B cell (primary cell): ENCODE results near the gene EEPD1. TPM values are rescaled to one million over a fixed set of nuclear protein-coding genes. Genes with fewer than 3 reads are reported as not detected.
A peak's percentile ranks its signal among the peaks of the same experiment; 100 is the strongest.

Source experiments
- ATAC-seq: fragments of 200-7000 bp; cut with Tn5 transposase; one replicate; pipeline ENCODE4 v1.10.0; 2021; ENCODE audit warnings: low read depth, mild to moderate bottlenecking, moderate number of reproducible peaks, moderate library complexity
- CTCF ChIA-PET: fragments of 350-600 bp; sonication (Branson Sonifier 250); formaldehyde crosslinking; loops from one replicate; lab custom pipeline; 2021; ENCODE audit warnings: antibody characterized with exemption, inconsistent platforms; lab: Charles Lee
- POLR2A ChIA-PET: fragments of 350-600 bp; sonication (Branson Sonifier 250); formaldehyde crosslinking; loops from one replicate; lab custom pipeline; 2021; ENCODE audit warnings: antibody characterized with exemption; lab: Charles Lee
- DNase-seq: peaks from one replicate; pipeline ENCODE4 v3.0.0; 2013
- H2AFZ ChIP-seq: 2 replicates; pipeline ENCODE4 v1.6.1; 2012; ENCODE audit warnings: mild to moderate bottlenecking, low read depth, low read length; ENCODE audit not compliant: insufficient read depth, poor library complexity, severe bottlenecking
- H3K27ac ChIP-seq, 2 donors: 1 replicate in 1 of 2; 2 replicates in 1 of 2; pipeline ENCODE4 v1.5.1; 2012 to 2013; ENCODE audit warnings: low read length in 2 of 2, mild to moderate bottlenecking in 2 of 2, moderate library complexity in 1 of 2
- H3K27me3 ChIP-seq, 4 experiments: fragments of 200-600 bp in 1 of 4; sonication (generic) in 1 of 4; replicated peaks in 1 of 4; 1 replicate in 2 of 4; 2 replicates in 2 of 4; pipeline versions ENCODE4 v1.6.1 to v1.7.0; 2013 to 2016; ENCODE audit warnings: low read length in 3 of 4, mild to moderate bottlenecking in 2 of 4, mixed read lengths in 1 of 4, moderate library complexity in 1 of 4; ENCODE audit not compliant: insufficient read depth in 4 of 4, control insufficient read depth in 3 of 4; ENCODE audit errors: control extremely low read depth in 1 of 4
- H3K36me3 ChIP-seq, 2 experiments: replicated peaks in 1 of 2; 1 replicate in 1 of 2; 2 replicates in 1 of 2; pipeline versions ENCODE4 v1.6.1 to v1.7.1; 2013; ENCODE audit warnings: low read length in 1 of 2; ENCODE audit not compliant: insufficient read depth in 2 of 2, control insufficient read depth in 1 of 2; ENCODE audit errors: control extremely low read depth in 1 of 2, extremely low read depth in 1 of 2
- H3K4me1 ChIP-seq, 2 donors: fragments of 200-600 bp in 1 of 2; sonication (generic) in 1 of 2; 1 replicate in 1 of 2; 2 replicates in 1 of 2; pipeline versions ENCODE4 v1.5.1 to v1.6.1; 2013 to 2017; ENCODE audit warnings: low read length in 2 of 2; ENCODE audit not compliant: control insufficient read depth in 2 of 2, insufficient read depth in 2 of 2
- H3K4me2 ChIP-seq: replicated peaks from 2 replicates; pipeline ENCODE3; 2012; ENCODE audit warnings: mild to moderate bottlenecking, low read depth, low read length; ENCODE audit not compliant: poor library complexity, severe bottlenecking
- H3K4me3 ChIP-seq, 5 experiments: fragments of 200-600 bp in 1 of 5; sonication (generic) in 1 of 5; 1 replicate in 3 of 5; 2 replicates in 2 of 5; pipeline versions ENCODE4 v1.5.1 to v1.7.0; 2011 to 2016; ENCODE audit warnings: low read length in 4 of 5, mild to moderate bottlenecking in 4 of 5, low read depth in 2 of 5, control low read depth in 1 of 5, moderate library complexity in 1 of 5; ENCODE audit not compliant: insufficient read depth in 1 of 5; ENCODE audit errors: control extremely low read depth in 1 of 5, extremely low read depth in 1 of 5
- H3K79me2 ChIP-seq: fragments of 200-600 bp; sonication (generic); one replicate; pipeline ENCODE4 v1.6.0; 2016; ENCODE audit warnings: low read length; ENCODE audit not compliant: control insufficient read depth, insufficient read depth
- H3K9ac ChIP-seq: fragments of 200-600 bp; sonication (generic); 2 replicates; pipeline ENCODE4 v1.6.1; 2017; ENCODE audit warnings: mild to moderate bottlenecking, low read length, moderate library complexity
- H3K9me3 ChIP-seq, 3 donors: one replicate each; pipeline versions ENCODE4 v1.6.1 to v1.7.1; 2013; ENCODE audit warnings: low read length in 2 of 3; ENCODE audit not compliant: control insufficient read depth in 2 of 3, insufficient read depth in 1 of 3; ENCODE audit errors: control extremely low read depth in 1 of 3
- H4K20me1 ChIP-seq: 2 replicates; pipeline ENCODE4 v1.6.0; 2012; ENCODE audit warnings: mild to moderate bottlenecking, low read length; ENCODE audit not compliant: insufficient read depth, control insufficient read depth, poor library complexity, severe bottlenecking
- H3K27ac Mint-ChIP-seq: one replicate; pipeline ENCODE4 v1.8.0; 2021; ENCODE audit warnings: mixed read lengths
- H3K27me3 Mint-ChIP-seq: one replicate; pipeline ENCODE4 v1.8.0; 2021; ENCODE audit warnings: mixed read lengths
- H3K4me1 Mint-ChIP-seq: one replicate; pipeline ENCODE4 v1.8.0; 2021; ENCODE audit warnings: mixed read lengths
- H3K4me3 Mint-ChIP-seq: one replicate; pipeline ENCODE4 v1.8.0; 2021; ENCODE audit warnings: mixed read lengths
- H3K9me3 Mint-ChIP-seq: one replicate; pipeline ENCODE4 v1.8.0; 2022; ENCODE audit warnings: mixed read lengths; ENCODE audit not compliant: insufficient read depth
- CTCF ChIP-seq: fragments of 200-600 bp; IDR thresholded peaks from one replicate; pipeline ENCODE4 v1.8.0; 2022; ENCODE audit warnings: antibody characterized with exemption, mild to moderate bottlenecking
- EZH2 ChIP-seq: IDR thresholded peaks from 2 replicates; pipeline ENCODE4 v1.6.1; 2012; ENCODE audit warnings: borderline replicate concordance, low read depth, mild to moderate bottlenecking, moderate library complexity, low read length; ENCODE audit not compliant: insufficient read depth, poor library complexity, severe bottlenecking
- WGBS: methylation state at CpG from one replicate; pipeline ENCODE4 v1.1.5; 2013; ENCODE audit warnings: missing lambda C conversion rate; ENCODE audit not compliant: insufficient coverage; 5-methylcytosine and 5-hydroxymethylcytosine counted together
- intact Hi-C: fragments of 100-400 bp; cut with micrococcal nuclease; formaldehyde crosslinking; loops from one replicate; pipeline ENCODE4 v1.10.0; 2022
- polyA plus RNA-seq: library from polyadenylated mRNA; depleted of rRNA; stranded (reverse); fragments of >200 nt; gene quantifications from 2 replicates; pipeline ENCODE4 v1.2.3, GENCODE V29; 2012
- total RNA-seq, 2 donors: library from RNA; stranded (reverse); fragments of 120-200 nt in 1 of 2; gene quantifications; 1 replicate in 1 of 2; 2 replicates in 1 of 2; pipeline versions ENCODE4 v1.2.3 to v1.2.4, GENCODE V29; 2013 to 2022

The EEPD1 gene
- total and polyA plus RNA-seq, 2 donors (not counting 1 experiment from before 2014, with no cell fraction given) = 0.49 to 4.1 TPM

DNA sequence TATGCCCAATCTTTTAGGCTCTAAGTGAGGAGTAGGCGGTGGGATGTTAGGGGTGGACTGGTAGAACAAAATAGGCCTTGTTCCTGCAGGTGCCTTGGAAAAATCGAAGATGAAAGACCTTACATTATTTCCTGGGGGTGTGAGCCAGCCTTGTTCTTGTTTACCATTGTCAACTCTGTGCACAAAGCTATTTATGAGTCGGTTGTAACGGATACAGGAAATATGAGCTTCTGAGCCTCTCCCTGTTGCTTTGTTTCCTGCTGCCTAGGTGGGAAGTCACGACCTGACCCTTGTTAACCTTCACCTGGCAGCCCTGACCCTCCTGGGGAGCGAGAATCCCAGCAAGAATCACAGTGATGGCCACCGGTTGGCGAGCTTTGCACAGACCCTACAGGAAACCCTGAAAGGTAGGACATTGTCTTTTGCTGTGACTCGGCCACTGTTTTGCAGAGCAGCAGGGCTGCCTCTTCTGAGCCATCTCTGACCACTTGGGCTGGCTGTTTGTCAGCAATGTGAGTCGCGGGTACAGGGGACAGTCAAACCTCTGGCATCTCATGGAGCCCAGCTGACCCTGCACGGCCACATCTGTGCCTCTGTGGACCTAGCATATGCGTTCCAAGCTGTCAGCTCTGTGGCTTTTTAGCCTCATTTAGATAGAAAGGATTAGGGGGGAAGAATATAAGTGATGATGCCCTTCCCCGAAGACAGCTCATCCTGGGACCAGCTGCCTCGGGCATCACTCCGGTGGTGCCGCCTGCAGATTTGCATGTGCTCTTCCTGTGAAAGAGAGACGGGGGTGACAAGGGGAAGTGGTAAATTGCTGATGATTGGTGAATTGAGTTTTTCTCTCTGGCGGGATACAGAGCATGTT lies 134.6 kb downstream of the EEPD1 start:
- peak overlapping the region; percentile 50 for H3K27ac Mint-ChIP-seq
- Histone ChIP-seq H3K9ac (peak overlapping the region; percentile 27), H3K4me2 (peak overlapping the region; percentile 62), H3K9me3 (peaks cover 0 to 2% (median 0%) of the 10 kb centered on the region in 3 donors), H2AFZ (peak overlapping the region; percentile 24), H4K20me1 (no peaks in the 10 kb centered on the region), H3K36me3 (no peaks in the 10 kb centered on the region), H3K4me1 (peaks cover 55 to 67% of the 10 kb centered on the region in 2 donors), H3K27ac (peak overlapping the region in 1 of 2 donors; percentile 42), H3K4me3 (peak overlapping the region in 2 of 5 experiments; percentile 5), H3K79me2 (no peaks in the 10 kb centered on the region), H3K27me3 (peaks cover 0 to 8% (median 3%) of the 10 kb centered on the region in 4 experiments)
- ChIA-PET CTCF (interaction anchor here (1.1 to 9.9 kb wide), 4 partner anchors 11 to 370 kb away, joined by 3 to 197 read pairs (median 4); no protein-coding TSS in a partner anchor), POLR2A (no interaction called here)
- TF ChIP-seq CTCF (no peak), EZH2 (no peak)
- peak overlapping the region; percentile 73 for H3K4me3 Mint-ChIP-seq
- H3K9me3 Mint-ChIP-seq = no peaks in the 10 kb centered on the region
- H3K4me1 Mint-ChIP-seq = peaks cover 62% of the 10 kb centered on the region
- peak; percentile 41 for ATAC-seq
- H3K27me3 Mint-ChIP-seq = peaks cover 12% of the 10 kb centered on the region
- WGBS = 31% methylated on average over 14 of the region's 19 CpGs
- intact Hi-C loops = loop anchor here (1.0 kb wide), 1 partner anchor 134 kb away; the partner anchor contains the start of gene EEPD1
- DNase-seq = peak; percentile 69
